ENCODE data around the gene KRTAP4-16. TPM values are rescaled to one million over a fixed set of nuclear protein-coding genes. Genes with fewer than 3 reads are reported as not detected.

Gene KRTAP4-16
- polyA plus RNA-seq, 2 of the 4 experiments (the other 2 are of a cell fraction), result not detected

- no peak for FAIRE-seq
These were observed 33.0 kb downstream of the KRTAP4-16 start for GRCh38 chr17:41069031-41069430.

GRCh38 chr17:41067281-41067680 is 34.7 kb downstream of the KRTAP4-16 start:
- no peak overlapping the region for H3K4me3 ChIP-seq
- H3K4me1 ChIP-seq, result peaks cover 10% of the 10 kb centered on the region
- CTCF ChIA-PET, result interaction anchor here (1.7 to 2.5 kb wide), 2 partner anchors 8 to 158 kb away, joined by 4 to 6 read pairs; no protein-coding TSS in a partner anchor
- H3K4me2 ChIP-seq, result no peak overlapping the region
- no peak overlapping the region for H3K27ac ChIP-seq
- no peaks in the 10 kb centered on the region for H3K9me3 ChIP-seq
- POLR2A ChIA-PET, result no interaction called here
- TF ChIP-seq JUNB (IDR thresholded peaks at IDR 0.05), result no peak
- no peak for TF ChIP-seq MAFK (IDR thresholded peaks at IDR 0.05; ENCODE audit: partially characterized antibody)
- no peak for TF ChIP-seq MAZ (IDR thresholded peaks at IDR 0.05; ENCODE audit: borderline replicate concordance, low read depth, low read length)
- no peak for TF ChIP-seq RAD21 (conservative IDR thresholded peaks at IDR 0.05 in 1 of 2, IDR thresholded peaks at IDR 0.05 in 1 of 2)
- TF ChIP-seq RNF2 (IDR thresholded peaks at IDR 0.05; ENCODE audit: borderline replicate concordance, low read depth), result no peak
- TF ChIP-seq E2F6 (IDR thresholded peaks at IDR 0.05; ENCODE audit: borderline replicate concordance, low read depth), result no peak
- no peak for TF ChIP-seq NPAS2 (CRISPR knock-in tag; IDR thresholded peaks at IDR 0.05; ENCODE audit: borderline replicate concordance)
- no peak for TF ChIP-seq CHD2 (IDR thresholded peaks at IDR 0.05; ENCODE audit: low read length, partially characterized antibody)
- no peak for TF ChIP-seq SMC3 (IDR thresholded peaks at IDR 0.05)
- DNase-seq (ENCODE audit: low read depth in 1 of 2, low spot score in 1 of 2), result no peak
- FAIRE-seq, result peak; percentile 56
- no peak for ATAC-seq

More at GRCh38 chr17:41069031-41069430, 33.0 kb downstream of the KRTAP4-16 start:
- peaks cover 7% of the 10 kb centered on the region; the same call in 2 of the 3 replicates for H3K4me1 ChIP-seq
- H3K4me2 ChIP-seq, result no peak overlapping the region
- TF ChIP-seq ZNF302 (CRISPR knock-in tag; IDR thresholded peaks at IDR 0.05) (no peak), HDAC2 (IDR thresholded peaks at IDR 0.05) (no peak), ESRRA (IDR thresholded peaks at IDR 0.05; ENCODE audit: borderline replicate concordance, low read length) (no peak), HMGXB4 (CRISPR knock-in tag; IDR thresholded peaks at IDR 0.05; ENCODE audit: borderline replicate concordance) (no peak), EHMT2 (IDR thresholded peaks at IDR 0.05; ENCODE audit: low read depth) (no peak), NPAS2 (CRISPR knock-in tag; IDR thresholded peaks at IDR 0.05; ENCODE audit: borderline replicate concordance) (no peak), FOSL2 (IDR thresholded peaks at IDR 0.05) (no peak), FOSL2 (CRISPR knock-in tag; IDR thresholded peaks at IDR 0.05) (no peak), PBX3 (IDR thresholded peaks at IDR 0.05) (no peak), BCL3 (IDR thresholded peaks at IDR 0.05) (no peak), NR3C1 (IDR thresholded peaks at IDR 0.05) (no peak), CEBPB (IDR thresholded peaks at IDR 0.05) (no peak), HES2 (IDR thresholded peaks at IDR 0.05) (no peak), SMC3 (IDR thresholded peaks at IDR 0.05) (no peak), CHD2 (IDR thresholded peaks at IDR 0.05; ENCODE audit: low read length, partially characterized antibody) (no peak)
- 88% methylated on average over 3 of the region's 3 CpGs for WGBS (ENCODE audit: missing lambda C conversion rate)
- ATAC-seq (no peak), DNase-seq (ENCODE audit: low read depth in 1 of 2, low spot score in 1 of 2) (no peak)
- no peak overlapping the region for H3K27ac ChIP-seq
- H3K4me3 ChIP-seq, result no peak overlapping the region
- H3K9me3 ChIP-seq, result no peaks in the 10 kb centered on the region
- POLR2A ChIA-PET, result no interaction called here
- CTCF ChIA-PET, result interaction anchor here (2.5 kb wide), 1 partner anchor 10 kb away, joined by 6 read pairs; no protein-coding TSS in a partner anchor

Data from A549 (cell line).